Vagina (tissue), 2 donors: ENCODE results near the gene RNF10. TPM values are rescaled to one million over a fixed set of nuclear protein-coding genes. Genes with fewer than 3 reads are reported as not detected.

Source experiments
- DNase-seq, 2 donors: peaks; one replicate each; pipeline ENCODE4 v3.0.0-alpha.2; 2017; ENCODE audit errors: extremely low spot score in 2 of 2
- H3K27ac ChIP-seq: fragments of 200-600 bp; sonication (generic); one replicate; pipeline ENCODE4 v1.5.1; 2019
- H3K27me3 ChIP-seq: fragments of 200-600 bp; sonication (generic); one replicate; pipeline ENCODE4 v1.5.1; 2019
- H3K36me3 ChIP-seq, 2 donors: fragments of 200-600 bp; sonication (generic); one replicate each; pipeline ENCODE4 v1.5.1; 2017 to 2019
- H3K4me1 ChIP-seq: fragments of 200-600 bp; sonication (generic); one replicate; pipeline ENCODE4 v1.5.1; 2019
- H3K4me3 ChIP-seq, 2 donors: fragments of 200-600 bp; sonication (generic); 1 replicate in 1 of 2; 2 replicates in 1 of 2; pipeline ENCODE4 v1.5.1; 2016 to 2019
- H3K9me3 ChIP-seq: fragments of 200-600 bp; sonication (generic); one replicate; pipeline ENCODE4 v1.5.1; 2019
- CTCF ChIP-seq, 3 experiments: fragments of 450-650 bp in 2 of 3; fragments of 200-600 bp in 1 of 3; sonication (generic) in 1 of 3; IDR thresholded peaks; one replicate each; pipeline ENCODE4 v1.5.1; 2017 to 2019; ENCODE audit warnings: antibody characterized with exemption in 3 of 3, mild to moderate bottlenecking in 2 of 3, moderate library complexity in 2 of 3
- POLR2A ChIP-seq, 2 donors: fragments of 450-650 bp; IDR thresholded peaks; one replicate each; pipeline ENCODE4 v1.6.1; 2017; ENCODE audit warnings: antibody characterized with exemption in 2 of 2, mild to moderate bottlenecking in 2 of 2, moderate library complexity in 2 of 2
- POLR2AphosphoS5 ChIP-seq, 2 donors: sonication (generic); formaldehyde crosslinking; IDR thresholded peaks; one replicate each; pipeline ENCODE4 v1.9.0; 2017; ENCODE audit warnings: antibody characterized with exemption in 2 of 2, mild to moderate bottlenecking in 2 of 2, low read depth in 1 of 2; ENCODE audit not compliant: insufficient read depth in 1 of 2
- intact Hi-C: fragments of 100-400 bp; cut with DNase I; formaldehyde crosslinking; loops from one replicate; pipeline ENCODE4 v1.15.1; 2023
- total RNA-seq: library from RNA; depleted of rRNA; stranded (reverse); fragments of >200 nt; gene quantifications from one replicate; pipeline ENCODE4 v1.2.3, GENCODE V29; 2016

Gene RNF10
- total RNA-seq, 1 donor from 2014 or later, result 161 TPM

- H3K4me3 ChIP-seq, result no peak overlapping the region
- no peaks in the 10 kb centered on the region for H3K27me3 ChIP-seq
- intact Hi-C loops, result no loop called here
- peaks cover 2% of the 10 kb centered on the region for H3K4me1 ChIP-seq
- TF ChIP-seq POLR2A (IDR thresholded peaks at IDR 0.05) (no peak), CTCF (IDR thresholded peaks at IDR 0.05) (no peak), POLR2AphosphoS5 (IDR thresholded peaks at IDR 0.05; ENCODE audit: insufficient read depth in 1 of 2, low read depth in 1 of 2) (no peak)
- H3K9me3 ChIP-seq, result no peaks in the 10 kb centered on the region
- DNase-seq, result no peak
- H3K27ac ChIP-seq, result no peak overlapping the region
- peaks cover 4 to 85% of the 10 kb centered on the region in 2 donors for H3K36me3 ChIP-seq
These were observed 23.4 kb downstream of the RNF10 start for GRCh38 chr12:120557589-120557988.

- peaks cover 9 to 85% of the 10 kb centered on the region in 2 donors for H3K36me3 ChIP-seq
- H3K9me3 ChIP-seq, result no peaks in the 10 kb centered on the region
- intact Hi-C loops, result no loop called here
- H3K4me3 ChIP-seq, result no peak overlapping the region
- no peak overlapping the region for H3K27ac ChIP-seq
- no peak for TF ChIP-seq POLR2A (IDR thresholded peaks at IDR 0.05)
- no peak for TF ChIP-seq CTCF (IDR thresholded peaks at IDR 0.05)
- no peak for TF ChIP-seq POLR2AphosphoS5 (IDR thresholded peaks at IDR 0.05; ENCODE audit: insufficient read depth in 1 of 2, low read depth in 1 of 2)
- no peaks in the 10 kb centered on the region for H3K4me1 ChIP-seq
- H3K27me3 ChIP-seq, result no peaks in the 10 kb centered on the region
- no peak for DNase-seq
These were observed 28.8 kb downstream of the RNF10 start for GRCh38 chr12:120562906-120563305.

- Histone ChIP-seq H3K27me3 (no peaks in the 10 kb centered on the region), H3K4me3 (no peak overlapping the region), H3K27ac (no peak overlapping the region), H3K9me3 (no peaks in the 10 kb centered on the region), H3K4me1 (no peaks in the 10 kb centered on the region), H3K36me3 (peaks cover 9 to 86% of the 10 kb centered on the region in 2 donors)
- TF ChIP-seq POLR2AphosphoS5 (IDR thresholded peaks at IDR 0.05; ENCODE audit: insufficient read depth in 1 of 2, low read depth in 1 of 2) (no peak), CTCF (IDR thresholded peaks at IDR 0.05) (no peak), POLR2A (IDR thresholded peaks at IDR 0.05) (no peak)
- DNase-seq, result no peak
- intact Hi-C loops, result no loop called here
These were observed 29.3 kb downstream of the RNF10 start for GRCh38 chr12:120563495-120563894.

GRCh38 chr12:120571299-120571698, 37.1 kb downstream of the RNF10 start:
- Histone ChIP-seq H3K36me3 (peaks cover 0 to 94% of the 10 kb centered on the region in 2 donors), H3K27ac (no peak overlapping the region), H3K9me3 (no peaks in the 10 kb centered on the region), H3K4me3 (no peak overlapping the region), H3K27me3 (no peaks in the 10 kb centered on the region), H3K4me1 (no peaks in the 10 kb centered on the region)
- no peak for DNase-seq
- TF ChIP-seq POLR2A (IDR thresholded peaks at IDR 0.05), result no peak
- no peak for TF ChIP-seq CTCF (IDR thresholded peaks at IDR 0.05)
- no peak for TF ChIP-seq POLR2AphosphoS5 (IDR thresholded peaks at IDR 0.05; ENCODE audit: insufficient read depth in 1 of 2, low read depth in 1 of 2)
- intact Hi-C loops, result no loop called here

GRCh38 chr12:120573560-120573959, 39.4 kb downstream of the RNF10 start:
- H3K27me3 ChIP-seq, result no peaks in the 10 kb centered on the region
- no peak for DNase-seq
- no peaks in the 10 kb centered on the region for H3K9me3 ChIP-seq
- intact Hi-C loops, result no loop called here
- H3K4me1 ChIP-seq, result no peaks in the 10 kb centered on the region
- TF ChIP-seq POLR2A (IDR thresholded peaks at IDR 0.05) (no peak), CTCF (IDR thresholded peaks at IDR 0.05) (no peak), POLR2AphosphoS5 (IDR thresholded peaks at IDR 0.05; ENCODE audit: insufficient read depth in 1 of 2, low read depth in 1 of 2) (no peak)
- no peak overlapping the region for H3K4me3 ChIP-seq
- H3K36me3 ChIP-seq, result peaks cover 0 to 94% of the 10 kb centered on the region in 2 donors
- H3K27ac ChIP-seq, result no peak overlapping the region
